Measurements from ENCODE around the gene PYGL.
"Not testable (repeated sequence)": the region's sequence is repeated elsewhere in the genome, so short reads cannot be mapped to it uniquely, and the experiment has no call there.

The PYGL gene

DNA sequence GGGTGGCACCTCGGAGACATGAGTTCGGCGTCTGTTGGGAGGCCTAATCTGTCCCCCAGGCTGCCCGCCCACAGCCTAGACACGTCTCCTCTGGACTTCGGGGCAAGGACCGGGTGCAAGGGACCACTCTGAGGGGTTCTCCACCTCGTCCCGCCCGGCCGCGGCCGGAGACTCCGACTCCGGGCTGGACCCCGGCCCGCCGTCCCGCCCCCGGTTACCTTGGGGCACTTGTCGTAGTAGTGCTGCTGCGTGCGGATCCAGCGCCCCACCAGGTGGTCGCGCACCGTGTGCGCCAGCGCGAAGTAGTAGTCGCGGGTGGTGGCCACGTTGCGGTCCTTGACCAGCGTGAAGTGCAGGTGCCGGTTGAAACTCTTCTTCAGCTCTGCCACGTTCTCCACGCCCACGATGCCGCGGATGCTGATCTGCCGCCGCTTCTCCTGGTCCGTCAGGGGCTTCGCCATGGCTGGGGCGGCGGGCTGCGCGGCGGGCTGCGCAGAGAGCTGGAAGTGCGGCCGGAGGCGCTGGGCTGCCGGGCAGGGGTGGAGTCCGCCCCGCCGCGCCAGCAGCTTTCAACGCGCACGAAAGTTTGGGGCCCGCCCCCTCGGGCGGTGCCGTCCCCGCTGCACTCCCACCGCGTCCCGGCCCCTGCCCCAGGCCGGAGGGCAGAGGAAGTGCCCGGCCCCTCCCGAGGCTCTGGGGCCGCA is at the start of gene PYGL:
Gene PYGL (minus strand): TSS at position 541 of the 704 bp plus-strand sequence. CDS start 80 bp downstream, at position 461.
- DNase-seq (ENCODE audit: low read depth, low spot score) = no peak

GRCh38 chr14:50985859-50986331 is 41.6 kb upstream of the PYGL start:
- DNase-seq (ENCODE audit: low read depth, low spot score) = no peak

DNA sequence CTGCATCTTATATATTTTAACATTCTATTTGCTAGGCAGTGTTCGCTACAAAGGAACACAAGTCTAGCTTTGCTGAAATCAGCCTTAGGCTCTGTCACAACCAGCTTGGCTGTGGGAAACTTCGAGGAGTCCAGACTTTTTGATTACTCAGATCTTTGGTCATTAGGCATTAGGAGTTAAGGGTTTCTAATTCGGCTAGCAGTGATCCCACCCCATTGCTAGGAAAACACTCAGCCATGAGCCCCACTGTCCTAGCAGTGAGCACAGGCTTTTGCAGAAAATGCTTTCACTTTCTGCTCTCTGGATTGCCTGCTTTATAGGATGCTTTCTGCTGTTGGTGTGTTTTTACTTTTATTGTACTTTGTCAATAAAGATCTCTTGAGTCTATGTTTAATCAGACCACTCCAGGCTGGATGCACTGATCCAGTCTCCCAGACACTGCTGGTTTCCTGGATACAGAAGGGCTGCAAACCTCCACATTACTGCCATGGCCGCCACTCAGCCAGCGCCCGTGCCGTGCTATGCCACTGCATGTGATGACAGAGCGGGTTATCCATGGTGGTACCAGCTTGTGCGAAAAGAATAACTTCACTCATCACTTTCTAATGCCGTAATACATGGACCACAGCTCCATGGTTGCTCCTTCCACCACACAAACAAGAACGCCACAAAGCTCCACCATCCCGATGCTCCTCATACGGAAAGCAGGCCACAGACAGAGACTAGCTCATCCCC is 41.0 kb upstream of the PYGL start:
- DNase-seq (ENCODE audit: low read depth, low spot score) = no peak

GRCh38 chr14:50984036-50984710 is 39.9 kb upstream of the PYGL start:
- no peak for DNase-seq (ENCODE audit: low read depth, low spot score)

DNA sequence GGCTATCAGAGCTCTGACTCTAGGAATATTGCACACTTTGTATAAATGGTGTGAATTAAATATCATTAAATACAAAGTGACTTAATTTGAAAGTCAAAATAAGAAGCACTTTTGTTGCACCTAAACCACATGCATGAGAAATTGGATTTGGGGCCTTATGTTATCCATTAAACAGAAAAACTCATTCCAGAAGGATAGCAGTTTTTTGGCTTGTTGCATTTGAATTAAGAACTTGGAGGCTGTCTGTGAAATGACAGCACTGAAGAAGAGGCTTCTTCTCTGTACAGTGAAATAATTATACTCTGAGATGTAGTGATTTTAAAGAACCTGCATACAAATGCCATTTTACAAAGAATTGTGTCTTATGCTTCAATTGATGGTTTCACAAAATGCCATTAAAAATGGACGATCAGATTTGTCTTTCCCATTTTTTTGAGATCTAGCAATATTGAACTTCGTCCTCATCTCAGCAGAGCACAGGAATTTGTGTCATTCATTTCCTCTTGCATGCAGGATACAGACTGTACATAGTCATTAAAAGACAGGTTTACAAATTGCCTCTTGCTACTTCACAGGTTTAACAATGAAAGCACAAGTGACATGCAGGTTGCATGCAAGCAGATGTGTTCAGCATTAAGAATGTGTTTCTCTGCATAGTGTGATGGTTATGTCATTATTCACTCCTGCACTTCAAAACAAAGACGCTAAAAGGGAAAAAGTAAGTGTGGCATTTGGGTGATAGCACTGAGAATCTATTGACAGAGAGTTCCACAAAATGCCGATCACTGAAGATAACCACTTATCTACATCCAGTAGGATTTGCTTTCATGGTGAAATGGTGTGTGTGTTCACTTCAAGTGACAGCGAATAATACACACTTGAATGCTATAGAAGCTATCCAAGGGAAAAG is 35.9 kb upstream of the PYGL start:
- no peak for DNase-seq (ENCODE audit: low read depth, low spot score)

DNA sequence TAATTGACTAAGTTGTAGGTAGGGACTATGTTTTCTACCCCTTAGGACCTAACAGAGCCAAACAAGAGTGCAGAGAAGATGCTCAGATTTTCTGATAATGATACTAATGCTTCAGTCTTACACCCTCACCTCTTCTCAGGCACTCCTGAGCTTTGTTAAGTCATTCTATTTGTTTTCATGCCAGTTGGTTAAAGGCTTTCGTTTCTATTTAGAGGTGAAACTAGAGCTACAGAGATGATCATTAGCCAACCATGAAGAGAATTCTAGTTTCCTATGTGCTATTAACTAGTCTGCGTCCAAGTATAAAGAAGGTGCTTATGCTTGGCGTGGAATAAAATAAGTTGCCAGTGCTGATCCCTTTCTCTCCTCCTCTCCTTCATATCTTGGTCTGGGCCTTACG is 34.6 kb upstream of the PYGL start:
- DNase-seq (ENCODE audit: low read depth, low spot score) = no peak

DNA sequence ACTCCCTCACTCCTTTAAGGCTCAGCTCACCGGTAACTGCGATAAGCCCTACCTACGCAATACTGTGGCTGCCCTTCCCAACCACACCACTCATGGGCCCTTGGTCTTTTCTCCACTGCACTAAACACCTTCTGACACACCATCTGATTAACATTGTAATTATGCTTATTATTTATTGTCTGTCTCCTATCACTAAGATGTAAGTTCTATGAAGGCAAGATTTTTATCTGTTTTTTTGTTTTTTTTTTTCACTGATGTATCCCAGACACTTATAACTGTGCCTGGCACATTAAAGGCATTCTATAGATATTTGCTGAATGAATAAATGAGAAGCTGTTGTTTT is 34.2 kb upstream of the PYGL start:
- no peak for DNase-seq (ENCODE audit: low read depth, low spot score)

DNA sequence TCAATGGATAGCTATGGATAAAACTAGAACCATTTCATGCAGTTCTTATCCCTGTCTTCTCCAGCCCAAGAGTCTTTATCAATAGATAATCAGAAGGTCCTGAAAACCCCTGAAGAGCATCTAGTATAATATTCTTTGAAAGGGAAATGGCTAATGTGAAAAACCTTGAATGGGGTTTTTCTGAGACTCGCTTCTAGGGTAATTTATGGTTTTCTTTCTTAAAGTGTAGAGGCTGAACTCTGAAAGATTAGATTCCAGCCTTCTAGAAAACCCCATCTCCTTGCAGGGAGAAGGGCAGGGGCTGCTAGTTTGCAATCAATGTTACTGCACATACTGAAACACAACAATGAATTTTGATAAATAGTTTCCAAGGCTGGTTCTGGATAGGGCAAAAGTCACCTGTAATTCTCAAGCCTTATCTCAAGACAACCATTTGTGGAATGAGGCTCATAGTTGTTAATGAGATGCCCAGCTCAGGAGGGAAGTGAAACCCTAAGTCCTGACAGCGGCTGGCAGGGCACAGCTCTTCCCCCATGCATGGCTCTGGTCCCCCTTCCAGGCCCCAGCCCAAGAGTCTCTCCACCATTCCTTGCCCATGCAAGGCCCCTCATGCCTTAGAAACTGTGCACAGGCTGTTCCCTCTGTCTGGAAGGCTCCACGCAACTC is 33.7 kb upstream of the PYGL start:
- no peak for DNase-seq (ENCODE audit: low read depth, low spot score)

- DNase-seq (ENCODE audit: low read depth, low spot score) = no peak
Measured at GRCh38 chr14:50974118-50974517, 29.8 kb upstream of the PYGL start.

DNA sequence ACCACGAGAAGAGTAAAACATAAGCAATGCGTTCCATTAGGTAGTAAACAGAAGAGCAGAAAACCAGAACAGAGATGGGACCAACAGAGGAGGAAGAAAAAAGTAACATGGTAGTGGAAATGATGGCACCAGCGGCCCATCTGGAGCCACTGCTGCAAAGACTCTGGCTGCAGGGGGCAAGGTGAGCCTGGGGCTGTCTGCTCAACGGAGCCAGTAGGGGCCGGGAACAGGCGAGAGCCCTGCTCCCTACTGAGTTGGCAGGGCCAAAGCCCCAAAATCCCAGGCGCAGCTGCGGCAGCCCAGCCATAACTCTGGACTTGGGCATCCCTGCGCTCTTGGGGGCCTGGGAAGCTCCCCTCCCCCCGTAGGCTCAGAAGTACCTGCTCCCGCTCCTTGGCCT is 28.5 kb upstream of the PYGL start:
- DNase-seq (ENCODE audit: low read depth, low spot score) = no peak

DNA sequence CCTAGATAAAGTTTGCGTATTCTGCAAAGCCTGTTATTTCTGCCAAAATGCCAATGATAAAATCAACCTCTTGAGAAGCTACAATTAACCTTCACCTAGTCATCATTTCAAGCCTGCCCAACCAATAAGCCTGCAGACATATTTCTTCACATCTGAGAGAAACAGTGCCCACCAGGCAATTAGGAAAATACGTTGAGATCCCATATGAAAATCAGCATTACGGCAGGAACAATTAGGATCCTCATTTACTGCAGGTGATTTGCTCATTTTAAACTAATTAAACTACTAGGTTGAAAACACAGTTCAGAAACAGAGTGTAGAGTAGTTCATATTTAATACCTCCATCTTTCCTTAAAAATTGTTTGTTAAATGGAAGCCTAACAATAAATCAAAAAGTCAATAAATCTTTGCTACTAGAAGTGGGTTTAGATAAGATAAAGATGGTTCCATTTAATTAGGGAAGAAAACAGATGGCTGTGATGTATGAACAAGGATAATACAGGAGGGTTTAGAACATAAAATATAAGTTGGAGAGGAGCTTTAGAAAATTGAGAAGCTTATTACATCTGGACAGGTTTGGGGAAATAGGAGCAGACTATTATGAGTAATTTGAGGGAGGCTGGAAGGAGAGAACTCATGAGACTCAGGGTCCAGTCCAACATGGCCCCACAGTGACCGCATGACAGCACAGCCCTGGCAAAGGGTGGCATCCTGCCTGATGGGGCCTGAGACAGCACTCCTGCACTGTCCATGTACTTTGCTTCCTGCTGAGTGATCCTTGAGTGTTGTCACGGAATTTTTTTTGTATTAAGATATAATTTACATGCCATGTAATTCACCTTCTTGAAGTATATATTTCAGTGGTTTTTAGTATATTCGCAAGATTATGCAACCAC is 26.9 kb upstream of the PYGL start:
- no peak for DNase-seq (ENCODE audit: low read depth, low spot score)

DNA sequence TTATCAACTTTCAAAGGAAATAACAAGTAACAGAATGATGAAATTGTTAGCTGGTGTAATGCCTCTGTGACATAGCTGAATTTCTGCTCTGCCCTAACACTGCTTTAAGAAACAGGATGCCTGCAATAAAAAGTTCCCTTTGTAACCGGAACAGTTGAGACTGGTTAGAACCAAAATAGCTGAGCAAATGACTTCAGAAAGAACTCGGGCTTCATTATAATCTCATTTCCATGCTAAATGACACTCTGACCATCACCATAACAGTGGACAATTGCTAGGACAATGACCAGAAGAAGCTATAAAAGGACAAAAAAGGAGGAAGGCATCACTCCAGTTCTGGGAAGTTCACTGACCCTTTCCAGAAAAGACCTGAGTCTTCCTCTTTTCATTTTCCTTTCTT is 23.5 kb upstream of the PYGL start:
- no peak for DNase-seq (ENCODE audit: low read depth, low spot score)

DNA sequence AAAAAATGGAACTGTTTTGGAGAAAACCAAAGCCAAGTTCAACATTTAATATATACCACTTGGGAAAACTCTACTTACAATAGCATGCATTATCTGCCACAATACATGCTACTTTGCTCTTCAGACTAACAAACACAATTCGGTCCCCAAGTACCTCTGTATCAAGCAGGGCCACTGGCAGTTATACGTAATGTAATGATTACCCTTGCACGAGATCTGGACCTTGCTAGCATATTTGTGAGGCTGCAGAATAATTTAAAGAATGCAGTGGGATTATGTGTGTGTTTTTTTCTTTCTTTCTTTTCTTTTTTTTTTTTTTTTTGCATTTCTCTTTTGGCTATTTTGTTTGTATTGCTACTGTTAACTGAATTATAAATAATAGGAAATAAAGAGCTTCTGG is 22.8 kb upstream of the PYGL start:
- DNase-seq (ENCODE audit: low read depth, low spot score) = no peak

DNA sequence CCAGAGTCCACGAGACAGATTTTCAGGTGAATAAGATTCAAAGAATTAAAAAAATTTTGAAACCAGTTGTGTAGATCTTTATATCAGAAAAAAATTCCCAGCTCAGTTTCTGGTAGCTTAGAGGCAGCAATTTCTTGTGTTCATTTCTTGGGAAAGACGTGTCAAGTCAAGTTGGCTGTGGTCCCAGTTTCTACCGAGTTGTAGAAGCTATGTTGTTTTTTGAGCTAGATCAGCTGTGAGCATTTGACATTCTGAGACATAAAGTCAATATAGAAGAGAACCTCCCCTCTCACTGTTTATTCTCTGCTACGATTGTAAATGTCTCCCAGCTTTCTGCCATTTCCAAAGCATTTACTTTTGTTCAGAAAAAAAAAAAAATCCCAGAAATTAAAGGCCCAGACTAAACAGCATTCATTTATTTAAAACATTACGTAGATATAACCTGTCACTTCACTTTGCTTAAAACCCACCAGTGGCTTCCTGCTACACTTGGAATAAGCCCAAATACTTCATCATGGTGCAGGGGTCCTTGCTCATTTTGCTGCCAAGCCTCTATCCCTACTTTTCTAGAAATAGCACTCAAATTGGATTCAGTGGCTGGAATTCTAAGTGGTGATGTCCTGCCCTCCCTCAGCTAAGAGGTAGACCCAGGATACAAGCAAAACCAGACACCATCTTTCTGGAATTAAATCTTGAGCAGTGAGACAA is 20.6 kb upstream of the PYGL start:
- DNase-seq (ENCODE audit: low read depth, low spot score) = peak; percentile 93

- no peak for DNase-seq (ENCODE audit: low read depth, low spot score)
Measured at GRCh38 chr14:50963919-50964318, 19.6 kb upstream of the PYGL start.

DNA sequence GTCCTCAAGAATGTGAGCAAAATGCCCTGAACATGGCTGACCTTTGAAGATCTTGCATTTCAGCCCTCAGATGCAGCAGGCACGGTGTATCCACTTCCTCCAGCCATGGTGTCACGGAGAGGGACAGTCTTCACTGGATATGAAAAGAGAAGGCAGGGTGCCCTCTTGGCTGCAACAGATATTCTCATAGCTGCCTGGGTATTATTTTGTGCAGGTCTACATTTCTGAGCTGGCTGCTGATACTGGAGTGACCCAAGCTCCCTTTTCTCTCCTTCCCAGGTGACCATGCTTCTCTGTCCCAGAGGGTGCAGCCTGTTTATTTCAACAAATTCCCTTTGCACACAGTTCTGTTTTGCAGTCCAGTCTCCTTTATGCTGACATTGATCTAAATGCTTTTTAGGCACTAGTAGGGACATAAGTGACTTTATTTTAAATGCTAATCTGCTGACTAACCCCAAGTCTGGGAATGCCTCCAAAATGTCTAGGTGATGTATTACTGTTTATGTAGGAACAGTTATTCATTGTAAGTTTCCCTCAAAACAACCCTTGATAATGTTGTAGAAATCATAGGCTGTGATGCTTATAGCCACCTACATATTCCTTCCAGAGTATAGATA is 17.4 kb upstream of the PYGL start:
- DNase-seq (ENCODE audit: low read depth, low spot score) = no peak

GRCh38 chr14:50957296-50957695 is 13.0 kb upstream of the PYGL start:
- no peak for DNase-seq (ENCODE audit: low read depth, low spot score)

DNA sequence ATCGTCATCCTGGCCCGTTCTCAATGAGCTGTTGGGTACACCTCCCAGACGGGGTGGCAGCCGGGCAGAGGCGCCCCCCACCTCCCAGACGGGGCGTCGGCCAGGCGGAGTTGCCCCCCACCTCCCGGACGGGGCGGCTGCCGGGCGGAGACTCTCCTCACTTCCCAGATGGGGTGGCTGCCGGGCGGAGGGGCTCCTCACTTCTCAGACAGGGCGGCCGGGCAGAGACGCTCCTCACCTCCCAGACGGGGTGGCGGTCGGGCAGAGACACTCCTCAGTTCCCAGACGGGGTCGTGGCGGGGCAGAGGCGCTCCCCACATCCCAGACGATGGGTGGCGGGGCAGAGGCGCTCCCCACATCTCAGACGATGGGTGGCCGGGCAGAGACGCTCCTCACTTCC is 12.1 kb upstream of the PYGL start:
- not testable (repeated sequence) for DNase-seq (ENCODE audit: low read depth, low spot score)
